ENCODE data around the gene CNTRL. TPM values are rescaled to one million over a fixed set of nuclear protein-coding genes. Genes with fewer than 3 reads are reported as not detected.

CNTRL gene
- total RNA-seq, 1 donor from 2014 or later, result 89.2 TPM

GRCh38 chr9:121221664-121222055, 146.9 kb downstream of the CNTRL start:
- intact Hi-C loops (cut with micrococcal nuclease), result loop anchor here (2.0 kb wide), 1 partner anchor 57 kb away; no protein-coding TSS in a partner anchor

- intact Hi-C loops (cut with micrococcal nuclease), result loop anchor here (2.0 kb wide), 1 partner anchor 56 kb away; no protein-coding TSS in a partner anchor
Measured at GRCh38 chr9:121222524-121223171, 147.9 kb downstream of the CNTRL start.

DNA sequence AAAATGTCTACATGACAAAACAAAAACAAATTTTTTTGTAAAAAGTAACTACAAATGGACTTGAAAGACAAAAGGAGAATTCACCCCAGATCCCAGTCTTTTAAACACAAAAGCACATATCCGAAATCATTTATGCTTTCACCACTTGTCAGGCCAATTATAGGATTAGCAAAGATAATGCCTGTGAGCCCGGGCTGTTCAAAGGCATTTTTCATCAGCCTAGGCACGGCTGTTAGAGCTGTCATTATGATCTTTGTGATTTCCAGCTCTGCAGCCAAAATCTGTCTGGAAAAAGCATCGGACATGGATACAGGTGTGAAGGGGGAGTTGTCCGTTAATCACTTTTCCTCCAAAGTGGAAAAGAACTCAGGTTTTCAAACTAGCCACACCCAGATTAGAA, 150.5 kb downstream of the CNTRL start:
- intact Hi-C loops (cut with micrococcal nuclease), result no loop called here

DNA sequence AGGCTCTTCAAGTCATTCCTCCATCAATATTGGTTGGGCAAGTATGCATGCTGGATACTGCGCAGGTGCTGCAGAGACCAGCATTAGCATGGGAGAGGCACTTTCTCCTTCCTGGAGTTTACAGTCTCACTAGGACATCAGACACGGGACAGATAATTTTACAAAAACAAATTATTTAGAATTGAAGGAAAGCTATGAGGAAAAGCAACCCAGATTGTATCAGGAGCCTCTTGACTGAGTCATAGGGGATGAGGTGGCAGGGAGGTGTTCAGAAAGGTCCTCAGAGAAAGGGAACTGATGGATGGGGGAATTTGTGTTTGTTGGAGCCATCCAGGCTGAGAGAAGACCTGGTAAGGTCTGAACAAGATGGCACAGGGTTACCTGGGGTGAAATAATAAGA, 151.4 kb downstream of the CNTRL start:
- intact Hi-C loops (cut with micrococcal nuclease), result no loop called here

Other genes starting within 250 kb of the CNTRL start
- gene PSMD5, start 232.0 kb upstream of the CNTRL start, total RNA-seq, result 53.3 and 54.0 TPM in 2 replicates
- gene PHF19, start 197.8 kb upstream of the CNTRL start, total RNA-seq, result 207 and 213 TPM in 2 replicates
- 97.1 and 97.7 TPM in 2 replicates for gene TRAF1, start 148.2 kb upstream of the CNTRL start, total RNA-seq
- 0.83 and 1.3 TPM in 2 replicates for gene C5, start 24.7 kb upstream of the CNTRL start, total RNA-seq
- 60.5 and 65.1 TPM in 2 replicates for gene RAB14, start 126.9 kb downstream of the CNTRL start, total RNA-seq
- gene GSN, start 193.2 kb downstream of the CNTRL start, total RNA-seq, result 2.9 and 4.5 TPM in 2 replicates

Data from T-helper 1 cell treated with Interleukin-12 subunit alpha and Interleukin-12 subunit beta and Interleukin-4 antibody, amounts not matched to agents 30 ng/mL and 1 ng/mL, for 36 hours (primary cell).